ENCODE data around the gene WWC1. TPM values are rescaled to one million over a fixed set of nuclear protein-coding genes. Genes with fewer than 3 reads are reported as not detected.

The WWC1 gene
- total RNA-seq, 2 donors from 2014 or later = not detected

DNA sequence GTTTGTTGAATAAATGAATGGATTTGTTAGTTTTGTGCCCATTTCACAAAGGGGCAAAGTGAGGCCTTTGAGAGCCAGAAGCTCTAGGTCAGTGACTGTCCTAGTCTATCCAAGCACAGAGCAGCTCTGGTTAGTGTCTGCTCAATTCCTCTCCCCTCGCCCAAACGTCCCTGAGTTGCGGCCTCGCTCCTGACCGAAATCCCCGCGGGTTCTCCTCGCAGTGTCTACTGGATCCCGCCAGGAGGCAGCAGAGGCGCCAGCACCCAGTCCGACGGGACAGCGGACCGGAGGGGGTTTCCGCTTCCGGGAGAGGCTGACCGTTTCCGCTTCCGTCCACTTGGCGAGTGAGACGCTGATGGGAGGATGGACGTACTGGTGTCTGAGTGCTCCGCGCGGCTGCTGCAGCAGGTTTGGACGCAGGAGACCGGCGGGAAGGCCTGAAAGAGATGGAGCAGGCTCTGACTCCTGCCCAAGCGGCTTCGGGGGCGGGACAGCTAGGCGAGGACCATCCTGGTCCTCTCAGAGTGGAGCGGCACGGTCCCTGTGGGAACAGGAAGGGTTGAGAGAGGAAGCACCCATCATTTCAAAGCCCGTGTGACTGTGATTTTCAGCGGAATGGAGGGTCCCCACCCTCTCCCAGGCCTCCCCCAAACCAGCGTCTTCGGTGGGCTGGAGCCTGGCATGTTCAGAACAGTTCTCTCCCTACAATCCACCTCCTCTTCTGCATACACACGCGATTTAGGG lies 194.9 kb downstream of the WWC1 start, which contains the start of gene RARS1:
RARS1 (plus strand) TSS at position 336 of the 744 bp plus-strand sequence; CDS start at position 364, 28 bp downstream.
- Mint-ChIP-seq H3K9me3 (no peaks in the 10 kb centered on the region), H3K4me3 (peak within 1 kb of the TSS; percentile 100), H3K36me3 (peaks cover 9% of the 10 kb centered on the region), H3K27me3 (peaks cover 0 to 3% of the 10 kb centered on the region in 2 donors), H3K4me1 (ENCODE audit: low read depth in 2 of 2) (peaks cover 30 to 31% of the 10 kb centered on the region in 2 donors), H3K27ac (peak within 1 kb of the TSS; percentile 81 to 99)
- DNase-seq (ENCODE audit: low spot score) = peak; percentile 93
- peak; percentile 98 to 99 for ATAC-seq

DNA sequence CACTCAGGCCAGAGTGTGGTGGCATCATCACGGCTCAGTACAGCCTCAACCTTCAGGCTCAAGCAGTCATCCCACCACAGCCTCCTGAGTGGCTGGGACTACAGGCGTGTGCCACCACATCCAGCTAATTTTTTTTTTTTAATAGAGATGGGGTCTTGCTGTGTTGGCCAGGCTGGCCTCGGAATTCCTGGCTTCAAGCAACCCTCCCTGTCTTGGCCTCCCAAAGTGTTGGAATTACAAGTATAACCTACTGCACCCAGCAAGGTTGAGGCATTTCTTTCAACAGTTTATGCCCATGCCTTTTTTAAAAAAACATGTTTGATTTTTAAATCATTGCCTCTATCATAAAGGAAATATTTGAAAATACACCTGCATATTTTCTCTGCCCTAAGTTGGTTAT lies 197.6 kb downstream of the WWC1 start:
- Mint-ChIP-seq H3K4me3 (no peak overlapping the region), H3K4me1 (ENCODE audit: low read depth in 2 of 2) (peaks cover 27 to 31% of the 10 kb centered on the region in 2 donors), H3K27ac (no peak overlapping the region), H3K9me3 (no peaks in the 10 kb centered on the region), H3K36me3 (peaks cover 24% of the 10 kb centered on the region), H3K27me3 (peaks cover 0 to 3% of the 10 kb centered on the region in 2 donors)
- DNase-seq (ENCODE audit: low spot score) = no peak
- no peak for ATAC-seq

DNA sequence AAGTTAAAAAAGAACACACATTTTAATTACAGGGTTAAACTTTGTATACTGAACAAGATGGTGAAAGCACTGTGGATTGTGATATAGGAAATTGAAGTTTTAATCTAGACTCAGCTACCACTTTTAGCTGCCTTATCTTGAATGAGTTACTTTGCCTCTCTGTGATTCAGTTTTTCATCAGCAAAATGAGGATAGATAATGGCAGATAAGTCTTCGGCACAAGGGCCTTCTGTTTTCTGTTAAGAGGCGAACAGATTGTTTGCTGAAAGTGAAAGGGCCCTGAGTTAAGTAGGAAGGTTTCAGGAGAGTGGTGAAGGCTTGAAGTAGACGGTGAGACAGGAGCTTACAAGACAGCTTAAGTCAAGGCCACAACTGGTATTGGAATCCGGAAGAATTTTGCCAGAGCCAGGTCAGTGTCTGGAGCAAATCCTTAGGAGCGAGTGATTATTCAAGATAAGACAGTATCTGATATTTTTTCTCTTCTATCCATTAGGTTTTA lies 202.7 kb downstream of the WWC1 start:
- H3K27ac Mint-ChIP-seq = no peak overlapping the region
- peaks cover 37% of the 10 kb centered on the region for H3K36me3 Mint-ChIP-seq
- H3K4me1 Mint-ChIP-seq (ENCODE audit: low read depth in 2 of 2) = peaks cover 3 to 6% of the 10 kb centered on the region in 2 donors
- no peaks in the 10 kb centered on the region for H3K27me3 Mint-ChIP-seq
- no peak overlapping the region for H3K4me3 Mint-ChIP-seq
- no peaks in the 10 kb centered on the region for H3K9me3 Mint-ChIP-seq
- no peak for DNase-seq (ENCODE audit: low spot score)
- ATAC-seq = no peak

DNA sequence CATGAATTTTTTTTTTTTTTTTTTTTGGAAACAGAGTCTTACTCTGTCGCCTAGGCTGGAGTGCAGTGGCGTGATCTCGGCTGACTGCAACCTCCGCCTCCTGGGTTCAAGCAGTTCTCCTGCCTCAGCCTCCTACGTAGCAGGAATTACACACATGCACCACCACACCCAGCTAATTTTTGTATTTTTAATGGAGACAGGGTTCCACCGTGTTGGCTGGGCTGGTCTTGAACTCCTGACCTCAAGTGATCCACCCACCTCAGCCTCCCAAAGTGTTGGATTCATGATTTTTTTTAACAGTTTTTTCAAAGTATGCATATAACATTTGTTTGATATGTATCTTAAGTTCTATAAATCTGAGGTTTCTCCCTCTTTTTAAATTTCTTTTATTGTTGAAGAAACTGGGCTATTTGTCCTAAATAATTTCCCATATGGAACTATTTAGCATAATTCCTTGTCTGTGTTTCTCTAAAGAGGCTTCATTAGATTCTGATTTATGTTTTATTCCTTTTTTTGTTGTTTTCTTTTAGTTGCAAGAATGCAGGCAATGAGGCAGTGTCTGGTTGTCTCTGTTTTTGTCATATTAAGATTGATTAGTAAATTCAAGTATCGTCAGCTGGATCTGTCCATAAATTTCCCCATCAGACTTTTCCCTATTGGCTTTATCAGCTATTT lies 211.3 kb downstream of the WWC1 start:
- no peaks in the 10 kb centered on the region for H3K9me3 Mint-ChIP-seq
- no peak overlapping the region for H3K4me3 Mint-ChIP-seq
- H3K27ac Mint-ChIP-seq = no peak overlapping the region
- no peak for ATAC-seq
- peaks cover 27% of the 10 kb centered on the region for H3K36me3 Mint-ChIP-seq
- no peak for DNase-seq (ENCODE audit: low spot score)
- H3K27me3 Mint-ChIP-seq = no peaks in the 10 kb centered on the region
- H3K4me1 Mint-ChIP-seq (ENCODE audit: low read depth in 2 of 2) = no peaks in the 10 kb centered on the region

DNA sequence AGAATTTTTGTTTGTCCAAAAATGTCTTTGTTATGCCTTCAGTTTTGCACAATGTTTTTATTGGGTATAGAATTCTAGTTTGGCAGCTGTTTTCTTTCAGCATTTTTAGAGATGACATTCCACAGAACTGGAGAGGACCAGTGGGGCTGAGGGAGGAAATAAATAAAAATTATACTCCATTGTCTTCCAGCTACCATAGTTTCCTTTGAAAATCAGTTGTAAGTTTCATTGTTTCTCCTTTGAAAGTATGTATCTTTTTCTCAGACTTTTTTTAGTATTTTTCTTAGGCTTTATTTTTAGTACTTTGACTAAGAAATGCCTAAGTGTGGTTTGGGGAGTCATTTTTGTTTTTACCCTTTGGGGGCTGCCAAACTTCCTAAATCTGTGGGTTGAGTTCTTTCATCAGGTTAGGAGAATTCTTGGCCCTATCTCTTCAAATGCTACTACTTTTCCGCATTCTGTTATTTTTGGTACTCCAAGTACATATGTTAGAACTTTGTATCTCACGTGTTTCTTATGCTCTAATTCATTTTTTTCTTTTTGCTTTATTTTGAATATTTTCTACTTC lies 222.5 kb downstream of the WWC1 start:
- Mint-ChIP-seq H3K4me3 (no peak overlapping the region), H3K27ac (no peak overlapping the region), H3K4me1 (ENCODE audit: low read depth in 2 of 2) (no peaks in the 10 kb centered on the region), H3K36me3 (peaks cover 72% of the 10 kb centered on the region), H3K9me3 (no peaks in the 10 kb centered on the region), H3K27me3 (no peaks in the 10 kb centered on the region)
- ATAC-seq (no peak), DNase-seq (ENCODE audit: low spot score) (no peak)

Other genes starting within 250 kb of the WWC1 start
- 10 to 100 TPM; 84.9 to 88.6 TPM for gene RARS1, start 194.8 kb downstream of the WWC1 start, total RNA-seq
- gene FBLL1, start 237.7 kb downstream of the WWC1 start, total RNA-seq = under 1 TPM; 0.24 to 0.28 TPM

Measured in natural killer cell treated with Interleukin-12 subunit alpha and Interleukin-12 subunit beta and Interleukin-15 and Interleukin-18, amount 100 ng/mL, for 72 hours (primary cell).